ENCODE measurements around the gene CELF2.

The CELF2 gene

DNA sequence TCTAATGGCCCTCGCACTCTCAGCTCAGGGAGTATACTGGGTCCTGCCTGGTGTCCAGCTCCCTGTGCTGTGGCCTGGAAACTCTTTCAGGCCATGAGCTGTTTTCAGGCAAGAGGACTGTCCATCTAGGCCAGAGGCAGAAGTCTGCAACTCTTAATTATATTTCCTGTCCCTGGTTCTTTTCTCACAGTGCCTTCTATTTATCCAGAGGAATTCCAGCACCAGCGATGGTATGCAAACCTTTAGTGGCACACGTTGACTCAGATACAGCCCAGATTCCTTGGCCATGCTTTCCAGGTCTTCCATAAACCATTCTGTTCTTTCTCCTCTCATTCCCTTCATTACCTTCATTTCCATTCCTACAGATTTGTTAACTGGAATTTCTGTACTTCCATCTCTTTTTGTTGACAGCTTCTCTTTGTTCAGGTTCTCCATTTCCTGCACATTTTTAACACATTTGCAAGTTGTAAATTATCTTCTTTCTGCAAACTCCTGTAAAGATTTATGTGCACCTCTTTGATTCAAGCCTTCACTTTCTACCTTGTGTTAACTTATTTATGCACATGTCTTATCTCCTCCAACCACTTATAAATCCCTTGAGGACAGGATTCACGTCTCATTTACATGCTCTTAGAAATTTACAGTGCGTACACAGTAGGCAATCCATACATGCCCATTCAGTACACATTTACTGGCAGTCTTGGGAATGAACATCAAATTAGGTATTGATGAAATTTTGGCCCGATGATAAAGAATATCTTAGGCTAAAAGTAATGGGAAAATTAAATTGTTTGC is 172.1 kb downstream of the CELF2 start:
- Histone ChIP-seq H3K9ac (ENCODE audit: low read length) (no peak overlapping the region), H3K27me3 (ENCODE audit: control insufficient read depth, insufficient read depth, low read length) (no peaks in the 10 kb centered on the region), H3K4me3 (ENCODE audit: low read length) (no peak overlapping the region), H3K4me1 (ENCODE audit: control insufficient read depth, insufficient read depth, low read length) (peaks cover 26% of the 10 kb centered on the region), H3K27ac (ENCODE audit: low read depth, low read length) (no peak overlapping the region), H3K36me3 (ENCODE audit: control insufficient read depth, insufficient read depth, low read length) (peaks cover 3% of the 10 kb centered on the region)

GRCh38 chr10:11191190-11191589 is 173.5 kb downstream of the CELF2 start:
- H3K4me3 ChIP-seq (ENCODE audit: low read length), result no peak overlapping the region
- no peak overlapping the region for H3K27ac ChIP-seq (ENCODE audit: low read depth, low read length)
- H3K4me1 ChIP-seq (ENCODE audit: control insufficient read depth, insufficient read depth, low read length), result peaks cover 31% of the 10 kb centered on the region
- H3K9ac ChIP-seq (ENCODE audit: low read length), result no peak overlapping the region
- no peaks in the 10 kb centered on the region for H3K27me3 ChIP-seq (ENCODE audit: control insufficient read depth, insufficient read depth, low read length)
- H3K36me3 ChIP-seq (ENCODE audit: control insufficient read depth, insufficient read depth, low read length), result peaks cover 3% of the 10 kb centered on the region

GRCh38 chr10:11191678-11192077 is 174.0 kb downstream of the CELF2 start:
- Histone ChIP-seq H3K36me3 (ENCODE audit: control insufficient read depth, insufficient read depth, low read length) (peaks cover 3% of the 10 kb centered on the region), H3K27me3 (ENCODE audit: control insufficient read depth, insufficient read depth, low read length) (no peaks in the 10 kb centered on the region), H3K27ac (ENCODE audit: low read depth, low read length) (no peak overlapping the region), H3K4me1 (ENCODE audit: control insufficient read depth, insufficient read depth, low read length) (peaks cover 31% of the 10 kb centered on the region), H3K4me3 (ENCODE audit: low read length) (no peak overlapping the region), H3K9ac (ENCODE audit: low read length) (no peak overlapping the region)

- Histone ChIP-seq H3K4me3 (ENCODE audit: low read length) (no peak overlapping the region), H3K27ac (ENCODE audit: low read depth, low read length) (no peak overlapping the region), H3K4me1 (ENCODE audit: control insufficient read depth, insufficient read depth, low read length) (peaks cover 31% of the 10 kb centered on the region), H3K36me3 (ENCODE audit: control insufficient read depth, insufficient read depth, low read length) (peaks cover 3% of the 10 kb centered on the region), H3K27me3 (ENCODE audit: control insufficient read depth, insufficient read depth, low read length) (no peaks in the 10 kb centered on the region), H3K9ac (ENCODE audit: low read length) (no peak overlapping the region)
These were observed 174.8 kb downstream of the CELF2 start for GRCh38 chr10:11192304-11193000.

DNA sequence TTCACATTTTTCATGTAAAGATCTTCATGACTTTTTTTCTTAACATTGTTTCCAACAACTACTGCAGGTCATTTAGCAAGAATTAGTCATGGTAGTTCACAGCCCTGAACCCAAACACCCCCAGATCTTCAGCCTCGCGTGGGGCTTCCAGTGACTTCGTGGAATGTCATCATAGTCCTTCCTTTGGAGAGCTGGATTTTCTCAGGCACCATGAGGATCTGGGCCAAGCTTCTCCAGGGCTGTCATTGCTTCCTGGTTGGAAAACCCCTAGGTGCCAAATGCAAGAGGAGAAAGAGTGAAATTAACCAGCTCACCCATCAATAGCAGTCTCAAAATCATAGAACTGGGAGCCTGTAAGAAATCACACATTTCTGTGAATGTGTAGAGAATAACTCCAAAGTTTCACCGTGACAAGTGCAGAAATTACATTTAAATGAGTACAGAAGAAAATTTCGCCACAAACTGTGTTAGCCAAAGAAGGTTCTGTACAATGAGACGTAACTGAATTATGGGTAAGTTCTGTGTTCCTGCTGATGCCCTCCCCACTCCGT is 175.4 kb downstream of the CELF2 start:
- peaks cover 31% of the 10 kb centered on the region for H3K4me1 ChIP-seq (ENCODE audit: control insufficient read depth, insufficient read depth, low read length)
- H3K27me3 ChIP-seq (ENCODE audit: control insufficient read depth, insufficient read depth, low read length), result no peaks in the 10 kb centered on the region
- no peak overlapping the region for H3K27ac ChIP-seq (ENCODE audit: low read depth, low read length)
- no peak overlapping the region for H3K4me3 ChIP-seq (ENCODE audit: low read length)
- peaks cover 3% of the 10 kb centered on the region for H3K36me3 ChIP-seq (ENCODE audit: control insufficient read depth, insufficient read depth, low read length)
- H3K9ac ChIP-seq (ENCODE audit: low read length), result no peak overlapping the region

GRCh38 chr10:11194859-11195586 is 177.4 kb downstream of the CELF2 start:
- Histone ChIP-seq H3K4me1 (ENCODE audit: control insufficient read depth, insufficient read depth, low read length) (peaks cover 23% of the 10 kb centered on the region), H3K27ac (ENCODE audit: low read depth, low read length) (no peak overlapping the region)

GRCh38 chr10:11195623-11196022 is 178.0 kb downstream of the CELF2 start:
- Histone ChIP-seq H3K27ac (ENCODE audit: low read depth, low read length) (no peak overlapping the region), H3K27me3 (ENCODE audit: control insufficient read depth, insufficient read depth, low read length) (no peaks in the 10 kb centered on the region), H3K9ac (ENCODE audit: low read length) (no peak overlapping the region), H3K4me3 (ENCODE audit: low read length) (no peak overlapping the region), H3K4me1 (ENCODE audit: control insufficient read depth, insufficient read depth, low read length) (peaks cover 23% of the 10 kb centered on the region), H3K36me3 (ENCODE audit: control insufficient read depth, insufficient read depth, low read length) (peaks cover 3% of the 10 kb centered on the region)

More at GRCh38 chr10:11194859-11195586, 177.4 kb downstream of the CELF2 start:
- no peak overlapping the region for H3K9ac ChIP-seq (ENCODE audit: low read length)
- H3K4me3 ChIP-seq (ENCODE audit: low read length), result no peak overlapping the region
- H3K36me3 ChIP-seq (ENCODE audit: control insufficient read depth, insufficient read depth, low read length), result peaks cover 3% of the 10 kb centered on the region
- no peaks in the 10 kb centered on the region for H3K27me3 ChIP-seq (ENCODE audit: control insufficient read depth, insufficient read depth, low read length)

DNA sequence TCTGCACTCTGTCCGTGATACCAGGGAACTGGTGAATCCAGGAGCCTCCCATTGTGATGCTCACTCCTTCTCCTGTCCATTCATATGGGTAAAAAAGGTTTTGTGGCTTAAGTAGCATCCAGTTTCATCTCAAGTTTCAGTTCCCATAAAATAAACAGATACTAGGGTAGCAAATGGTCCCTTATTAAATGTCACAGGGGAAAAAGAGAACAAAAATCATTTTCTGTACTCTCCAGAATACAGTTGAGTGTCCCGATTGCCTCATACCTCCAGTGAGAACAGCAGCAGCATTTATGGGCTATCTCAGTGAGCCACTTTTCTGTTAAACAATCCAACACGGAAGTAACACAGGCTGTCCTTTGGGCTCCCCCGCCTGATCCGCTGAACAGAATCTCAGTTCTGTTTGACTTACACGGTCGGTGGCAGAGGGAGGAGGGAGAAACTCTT is 179.6 kb downstream of the CELF2 start:
- no peak overlapping the region for H3K9ac ChIP-seq (ENCODE audit: low read length)
- peaks cover 8% of the 10 kb centered on the region for H3K36me3 ChIP-seq (ENCODE audit: control insufficient read depth, insufficient read depth, low read length)
- H3K27ac ChIP-seq (ENCODE audit: low read depth, low read length), result no peak overlapping the region
- H3K4me3 ChIP-seq (ENCODE audit: low read length), result no peak overlapping the region
- peaks cover 7% of the 10 kb centered on the region for H3K4me1 ChIP-seq (ENCODE audit: control insufficient read depth, insufficient read depth, low read length)
- H3K27me3 ChIP-seq (ENCODE audit: control insufficient read depth, insufficient read depth, low read length), result no peaks in the 10 kb centered on the region

GRCh38 chr10:11197878-11198277 is 180.2 kb downstream of the CELF2 start:
- H3K9ac ChIP-seq (ENCODE audit: low read length), result no peak overlapping the region
- H3K27me3 ChIP-seq (ENCODE audit: control insufficient read depth, insufficient read depth, low read length), result no peaks in the 10 kb centered on the region
- H3K27ac ChIP-seq (ENCODE audit: low read depth, low read length), result no peak overlapping the region
- H3K36me3 ChIP-seq (ENCODE audit: control insufficient read depth, insufficient read depth, low read length), result peaks cover 8% of the 10 kb centered on the region
- H3K4me3 ChIP-seq (ENCODE audit: low read length), result no peak overlapping the region
- H3K4me1 ChIP-seq (ENCODE audit: control insufficient read depth, insufficient read depth, low read length), result peaks cover 5% of the 10 kb centered on the region

DNA sequence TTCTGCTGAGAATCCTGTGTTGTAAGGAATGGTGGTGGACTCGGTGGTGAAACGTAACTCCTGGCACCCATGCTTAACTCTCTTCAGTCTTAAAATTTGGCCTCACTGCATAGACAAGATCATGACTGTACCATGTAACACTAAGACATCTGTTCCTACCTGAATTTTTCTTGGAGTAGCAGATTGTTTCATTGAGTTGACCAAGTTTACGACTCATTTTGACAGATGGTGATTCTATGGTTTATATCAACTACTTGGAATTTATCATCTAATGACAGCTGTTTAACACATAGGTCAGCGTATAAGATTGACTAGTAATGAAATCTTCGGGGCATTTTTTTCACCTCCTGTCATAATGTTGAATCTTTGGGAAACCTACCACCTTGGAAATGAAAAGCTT is 184.2 kb downstream of the CELF2 start:
- H3K4me3 ChIP-seq (ENCODE audit: low read length), result no peak overlapping the region
- no peak overlapping the region for H3K27ac ChIP-seq (ENCODE audit: low read depth, low read length)
- peaks cover 5% of the 10 kb centered on the region for H3K36me3 ChIP-seq (ENCODE audit: control insufficient read depth, insufficient read depth, low read length)
- H3K4me1 ChIP-seq (ENCODE audit: control insufficient read depth, insufficient read depth, low read length), result no peaks in the 10 kb centered on the region
- H3K9ac ChIP-seq (ENCODE audit: low read length), result no peak overlapping the region
- H3K27me3 ChIP-seq (ENCODE audit: control insufficient read depth, insufficient read depth, low read length), result no peaks in the 10 kb centered on the region

DNA sequence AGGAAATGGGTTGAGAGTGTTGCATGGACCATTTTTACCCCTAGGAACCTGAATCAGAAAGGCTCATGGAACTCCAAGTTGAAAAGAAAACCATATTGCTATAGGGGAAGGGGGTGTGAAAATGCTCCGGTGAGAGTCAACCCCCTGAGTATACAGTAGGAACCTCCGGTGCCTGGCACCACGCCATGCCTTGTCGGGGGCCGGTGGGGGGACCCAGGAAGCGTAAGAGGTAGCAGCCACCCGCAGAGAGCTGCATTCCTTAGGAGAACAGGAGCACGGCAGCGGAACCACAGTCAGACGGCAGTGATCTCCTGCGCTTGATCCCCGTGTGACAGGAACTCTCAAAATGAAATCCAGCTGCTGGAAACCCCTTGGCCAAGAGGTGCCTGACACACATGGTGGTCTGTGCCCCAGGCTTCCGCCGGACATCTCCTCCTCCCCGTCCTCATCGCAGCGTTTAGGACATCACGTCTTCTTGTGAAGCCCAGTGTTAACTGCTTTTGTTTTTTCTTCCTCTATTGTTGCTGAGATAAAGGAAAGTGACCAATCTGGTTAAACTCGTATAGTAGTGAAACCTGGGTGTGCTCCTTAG is 186.8 kb downstream of the CELF2 start:
- H3K36me3 ChIP-seq (ENCODE audit: control insufficient read depth, insufficient read depth, low read length), result peaks cover 5% of the 10 kb centered on the region
- H3K4me3 ChIP-seq (ENCODE audit: low read length), result no peak overlapping the region
- no peak overlapping the region for H3K27ac ChIP-seq (ENCODE audit: low read depth, low read length)

More for the DNA sequence above, 186.8 kb downstream of the CELF2 start:
- no peaks in the 10 kb centered on the region for H3K27me3 ChIP-seq (ENCODE audit: control insufficient read depth, insufficient read depth, low read length)
- no peak overlapping the region for H3K9ac ChIP-seq (ENCODE audit: low read length)
- H3K4me1 ChIP-seq (ENCODE audit: control insufficient read depth, insufficient read depth, low read length), result no peaks in the 10 kb centered on the region

Data from rectal smooth muscle tissue (tissue), 1 donor.